ENCODE results near the gene AHNAK2.
A peak's percentile ranks its signal among the peaks of the same experiment; 100 is the strongest.

The AHNAK2 gene

DNA sequence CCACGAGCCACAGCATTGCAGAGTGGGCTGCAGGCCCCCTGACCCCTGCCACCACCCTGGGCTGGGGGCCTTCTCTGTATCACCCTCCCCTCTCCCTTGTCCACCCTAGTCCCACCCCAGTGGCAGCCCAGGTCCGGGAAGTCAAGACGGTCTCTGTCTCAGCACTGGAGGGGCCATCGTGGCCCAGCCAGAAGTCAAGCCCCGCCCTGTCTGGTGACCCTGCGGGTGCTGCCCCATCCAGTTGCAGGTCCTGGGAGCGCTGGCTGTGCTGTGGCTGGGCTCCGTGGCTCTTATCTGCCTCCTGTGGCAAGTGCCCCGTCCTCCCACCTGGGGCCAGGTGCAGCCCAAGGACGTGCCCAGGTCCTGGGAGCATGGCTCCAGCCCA is 50.8 kb downstream of the AHNAK2 start:
- no peak overlapping the region for H3K4me3 ChIP-seq (ENCODE audit: low read depth, low read length)
- TF ChIP-seq, protein P1, sequence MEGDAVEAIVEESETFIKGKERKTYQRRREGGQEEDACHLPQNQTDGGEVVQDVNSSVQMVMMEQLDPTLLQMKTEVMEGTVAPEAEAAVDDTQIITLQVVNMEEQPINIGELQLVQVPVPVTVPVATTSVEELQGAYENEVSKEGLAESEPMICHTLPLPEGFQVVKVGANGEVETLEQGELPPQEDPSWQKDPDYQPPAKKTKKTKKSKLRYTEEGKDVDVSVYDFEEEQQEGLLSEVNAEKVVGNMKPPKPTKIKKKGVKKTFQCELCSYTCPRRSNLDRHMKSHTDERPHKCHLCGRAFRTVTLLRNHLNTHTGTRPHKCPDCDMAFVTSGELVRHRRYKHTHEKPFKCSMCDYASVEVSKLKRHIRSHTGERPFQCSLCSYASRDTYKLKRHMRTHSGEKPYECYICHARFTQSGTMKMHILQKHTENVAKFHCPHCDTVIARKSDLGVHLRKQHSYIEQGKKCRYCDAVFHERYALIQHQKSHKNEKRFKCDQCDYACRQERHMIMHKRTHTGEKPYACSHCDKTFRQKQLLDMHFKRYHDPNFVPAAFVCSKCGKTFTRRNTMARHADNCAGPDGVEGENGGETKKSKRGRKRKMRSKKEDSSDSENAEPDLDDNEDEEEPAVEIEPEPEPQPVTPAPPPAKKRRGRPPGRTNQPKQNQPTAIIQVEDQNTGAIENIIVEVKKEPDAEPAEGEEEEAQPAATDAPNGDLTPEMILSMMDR (conservative IDR thresholded peaks at IDR 0.05; ENCODE audit: low read depth, low read length) = no peak
- DNase-seq (ENCODE audit: low read depth) = no peak

DNA sequence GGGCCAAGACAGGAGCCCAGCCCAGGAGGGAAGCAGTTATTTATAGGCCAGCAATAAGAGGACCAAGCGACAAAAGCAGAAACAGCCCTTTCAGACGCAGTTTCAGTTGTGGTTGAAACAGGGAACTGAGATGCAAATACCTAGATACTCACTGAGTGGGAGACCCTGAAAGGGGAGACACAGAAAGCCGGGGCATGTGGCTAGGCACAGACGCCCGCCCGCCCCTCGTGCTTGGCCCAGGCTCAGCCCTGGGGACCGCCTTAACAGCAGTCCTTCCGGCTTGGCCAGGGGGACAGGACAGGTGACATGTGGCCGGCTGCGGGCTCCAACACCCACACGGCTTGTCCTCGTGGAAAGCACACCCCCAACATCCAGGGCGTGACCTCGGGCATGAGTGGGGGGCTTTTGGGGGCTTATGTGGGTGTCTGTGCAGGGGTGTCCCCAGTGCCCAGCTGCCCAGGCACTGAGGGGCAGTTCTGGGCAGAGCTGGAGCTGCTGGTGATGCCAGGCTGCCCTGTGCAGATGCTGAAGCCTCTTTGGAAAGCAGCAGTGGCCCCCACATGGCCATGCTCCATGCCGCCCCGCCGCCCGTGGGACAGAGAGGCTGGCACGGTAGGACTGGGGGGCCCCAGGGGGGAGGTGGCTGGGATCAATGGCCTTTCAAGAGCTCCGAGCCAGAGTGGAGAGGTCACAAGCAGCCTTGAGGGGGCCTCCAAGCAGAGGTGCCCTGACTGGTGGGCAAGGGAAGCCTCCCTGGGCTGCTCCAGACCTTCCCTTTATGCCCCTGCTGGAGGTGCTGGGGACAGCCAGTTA is 51.3 kb downstream of the AHNAK2 start:
- H3K4me3 ChIP-seq (ENCODE audit: low read depth, low read length) = no peak overlapping the region
- no peak for DNase-seq (ENCODE audit: low read depth)
- TF ChIP-seq, protein P1 (conservative IDR thresholded peaks at IDR 0.05; ENCODE audit: low read depth, low read length) = peak; percentile 12

DNA sequence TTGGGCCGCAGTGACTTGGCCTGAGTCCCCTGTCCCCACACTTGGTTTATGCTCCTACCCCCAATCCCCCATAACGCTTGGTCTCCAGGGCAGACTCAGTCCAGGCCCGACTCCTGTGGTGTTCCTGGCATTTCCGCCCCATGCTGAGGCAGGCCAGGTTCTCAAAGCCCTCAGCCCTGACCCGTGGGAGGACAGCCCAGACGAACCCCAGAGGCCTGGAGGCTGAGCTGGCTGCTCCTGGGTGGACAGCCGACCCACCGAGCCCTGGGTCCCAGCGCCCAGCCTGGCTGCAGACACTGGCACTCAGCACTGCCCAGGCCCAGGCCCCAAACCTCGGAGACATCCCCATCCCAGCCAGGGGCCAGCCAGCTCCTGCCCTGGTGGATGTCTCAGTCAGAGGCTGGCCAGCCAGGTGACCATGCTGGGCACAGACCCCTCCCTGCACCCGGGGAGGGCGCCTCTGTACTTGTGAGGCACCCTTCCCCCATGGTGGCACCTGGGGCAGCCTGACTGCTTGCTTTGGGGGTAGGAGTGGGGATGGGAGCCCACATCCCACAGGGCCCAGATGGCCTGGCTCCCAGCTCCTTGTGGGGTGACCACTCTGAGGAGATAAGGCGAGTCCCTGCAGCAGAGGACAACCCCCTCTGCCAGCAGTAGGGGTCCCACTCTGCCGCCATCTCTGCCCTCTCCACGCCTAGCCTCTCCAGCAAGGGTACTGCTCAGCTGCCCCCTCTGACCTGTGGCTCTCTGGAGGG is 52.1 kb downstream of the AHNAK2 start:
- DNase-seq (ENCODE audit: low read depth) = peak; percentile 46
- H3K4me3 ChIP-seq (ENCODE audit: low read depth, low read length) = no peak overlapping the region

DNA sequence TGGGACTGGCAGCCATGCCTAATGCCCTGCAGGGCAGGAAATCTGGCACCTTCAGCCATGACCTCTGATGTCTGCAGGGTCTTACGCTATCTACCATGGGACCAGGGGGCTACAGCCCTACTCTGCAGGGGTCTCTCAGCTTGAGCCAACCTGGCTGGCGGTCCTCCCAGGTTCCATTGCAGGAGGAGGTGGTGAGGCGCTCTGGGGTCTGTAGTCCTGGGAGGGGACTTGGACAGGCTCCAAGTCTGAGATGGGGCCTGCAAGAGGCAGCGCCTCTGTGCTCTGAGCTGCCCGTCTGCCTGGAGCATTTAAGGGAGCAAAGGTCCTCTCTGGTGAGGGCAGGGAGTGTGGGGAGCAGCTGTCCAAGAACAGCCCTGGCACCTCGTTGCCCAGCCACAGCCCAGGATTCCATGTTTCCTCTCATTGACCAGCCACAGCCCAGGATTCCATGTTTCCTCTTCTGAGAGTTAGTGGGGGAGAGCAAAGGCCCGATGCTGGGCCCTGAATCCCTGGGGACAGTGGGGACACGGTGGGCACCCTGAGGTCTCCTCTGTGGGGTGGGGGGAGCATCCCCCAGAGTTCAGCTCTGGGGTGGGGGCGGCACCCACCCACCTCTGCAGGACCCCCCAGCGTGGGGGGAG is 52.8 kb downstream of the AHNAK2 start:
- no peak for DNase-seq (ENCODE audit: low read depth)

More for the DNA sequence above, 52.1 kb downstream of the AHNAK2 start:
- TF ChIP-seq, protein P1 (conservative IDR thresholded peaks at IDR 0.05; ENCODE audit: low read depth, low read length) = no peak

DNA sequence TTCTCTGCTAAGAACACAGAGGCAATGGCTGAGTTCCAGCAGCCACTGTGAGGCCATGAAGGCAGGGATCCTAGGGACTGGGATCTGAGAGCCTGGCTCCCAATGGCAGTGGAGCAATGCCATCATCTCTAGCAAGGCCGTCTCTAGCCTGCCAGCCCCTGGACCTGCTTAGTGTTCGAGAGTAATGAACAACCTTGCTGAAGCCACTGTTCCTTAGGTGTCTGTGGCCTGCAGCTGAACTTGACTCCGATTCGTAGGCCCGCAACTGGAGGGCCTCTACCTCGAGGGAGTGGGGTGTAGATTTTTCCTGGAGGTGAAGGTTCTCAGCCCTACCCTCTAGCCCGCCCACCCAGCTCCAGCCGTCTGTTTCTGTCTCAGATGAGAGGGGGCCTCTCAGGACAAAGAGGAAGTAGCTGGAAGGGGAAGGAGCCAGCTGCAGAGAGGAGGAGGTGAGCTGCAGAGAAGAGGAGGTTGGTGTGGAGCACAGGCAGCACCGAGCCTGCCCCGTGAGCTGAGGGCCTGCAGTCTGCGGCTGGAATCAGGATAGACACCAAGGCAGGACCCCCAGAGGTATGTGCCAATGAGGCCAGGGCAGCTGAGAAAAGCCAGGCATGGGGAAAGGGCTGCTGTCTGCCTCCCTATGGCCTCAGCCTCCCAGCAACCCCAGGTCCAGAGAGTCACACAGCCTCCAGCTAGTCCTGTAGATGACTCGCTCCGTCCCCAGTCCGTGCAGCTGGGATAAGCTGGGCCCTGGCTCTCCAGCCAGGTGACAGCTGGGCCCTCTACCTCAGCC is 53.6 kb downstream of the AHNAK2 start, which contains the start of gene PLD4:
Gene PLD4 (plus strand): TSS at position 459 of the 793 bp plus-strand sequence. CDS start 2,262 bp downstream, outside the sequence.
- TF ChIP-seq, protein P1 (conservative IDR thresholded peaks at IDR 0.05; ENCODE audit: low read depth, low read length) = no peak
- H3K4me3 ChIP-seq (ENCODE audit: low read depth, low read length) = no peak within 1 kb of the TSS
- DNase-seq (ENCODE audit: low read depth) = no peak

More for the DNA sequence above, 52.8 kb downstream of the AHNAK2 start:
- TF ChIP-seq, protein P1 (conservative IDR thresholded peaks at IDR 0.05; ENCODE audit: low read depth, low read length) = no peak
- no peak overlapping the region for H3K4me3 ChIP-seq (ENCODE audit: low read depth, low read length)
